ENCODE measurements around the gene TBXAS1.

Gene TBXAS1

DNA sequence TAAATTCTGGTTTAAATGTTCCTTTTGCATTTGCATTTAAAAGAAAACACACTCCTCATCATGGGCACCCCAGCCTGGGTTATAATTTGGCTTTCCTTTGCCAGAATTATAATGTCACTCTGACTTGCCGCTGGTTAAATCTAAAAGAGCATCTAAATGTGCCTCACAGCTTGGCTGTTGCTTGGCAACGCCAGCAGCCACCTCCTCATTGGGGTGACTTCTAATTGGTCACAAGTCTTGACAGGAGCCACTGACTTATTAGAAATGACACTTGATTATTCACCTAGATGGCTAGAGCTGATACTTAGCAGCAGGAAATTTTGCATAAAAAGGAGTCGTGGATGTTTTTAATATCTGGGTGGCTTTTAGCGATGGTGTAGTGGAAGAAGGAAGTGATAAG is 114.3 kb downstream of the TBXAS1 start:
- no peak for DNase-seq (ENCODE audit: low read depth, low spot score)
- in situ Hi-C loops (cut with HindIII; ENCODE audit: low sequenced_read_pairs): no loop called here
- H3K4me3 ChIP-seq (ENCODE audit: low read depth, low read length): no peak overlapping the region
- TF ChIP-seq CTCF (IDR thresholded peaks at IDR 0.05; ENCODE audit: low read depth, low read length): no peak

DNA sequence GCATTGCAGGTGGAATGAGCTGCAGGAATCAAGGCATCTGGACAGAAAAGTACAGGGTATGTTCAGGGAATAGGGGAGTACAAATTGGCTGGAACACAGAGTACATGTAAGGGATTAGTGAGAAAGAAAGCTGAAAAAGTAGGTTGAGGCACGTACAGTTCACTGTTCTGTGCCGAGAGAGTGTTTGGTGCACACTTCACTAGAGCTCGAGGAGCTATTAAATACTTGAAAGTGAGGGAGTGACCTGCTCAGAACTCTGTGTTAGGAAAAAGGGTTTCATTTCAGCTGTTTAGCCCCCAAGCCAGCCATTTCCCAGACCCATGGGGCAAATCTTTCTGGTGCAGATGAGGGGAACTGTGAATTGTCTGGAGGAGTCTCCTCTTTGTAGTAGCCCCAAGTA is 115.2 kb downstream of the TBXAS1 start:
- in situ Hi-C loops (cut with HindIII; ENCODE audit: low sequenced_read_pairs): no loop called here
- no peak for DNase-seq (ENCODE audit: low read depth, low spot score)
- no peak overlapping the region for H3K4me3 ChIP-seq (ENCODE audit: low read depth, low read length)
- no peak for TF ChIP-seq CTCF (IDR thresholded peaks at IDR 0.05; ENCODE audit: low read depth, low read length)

GRCh38 chr7:139946533-139946932 is 117.5 kb downstream of the TBXAS1 start:
- no peak overlapping the region for H3K4me3 ChIP-seq (ENCODE audit: low read depth, low read length)
- no peak for TF ChIP-seq CTCF (IDR thresholded peaks at IDR 0.05; ENCODE audit: low read depth, low read length)
- DNase-seq (ENCODE audit: low read depth, low spot score): no peak
- in situ Hi-C loops (cut with HindIII; ENCODE audit: low sequenced_read_pairs): no loop called here

DNA sequence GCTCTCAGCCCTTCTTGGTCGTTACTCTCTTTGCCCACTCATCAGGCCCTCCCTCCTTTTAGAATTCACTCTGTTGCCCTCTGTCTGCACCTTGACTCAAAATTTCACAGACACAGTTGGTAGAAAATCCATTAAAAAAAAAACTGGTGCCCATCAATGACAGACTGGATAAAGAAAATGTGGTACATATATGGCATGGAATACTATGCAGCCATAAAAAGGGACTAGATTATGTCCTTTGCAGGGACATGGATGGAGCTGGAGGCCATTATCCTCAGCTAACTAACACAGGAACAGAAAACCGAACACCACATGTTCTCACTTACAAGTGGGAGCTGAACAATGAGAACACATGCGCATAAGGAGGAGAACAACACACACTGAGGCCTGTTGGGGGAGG is 118.0 kb downstream of the TBXAS1 start:
- no peak for TF ChIP-seq CTCF (IDR thresholded peaks at IDR 0.05; ENCODE audit: low read depth, low read length)
- no peak for DNase-seq (ENCODE audit: low read depth, low spot score)
- no peak overlapping the region for H3K4me3 ChIP-seq (ENCODE audit: low read depth, low read length)
- in situ Hi-C loops (cut with HindIII; ENCODE audit: low sequenced_read_pairs): no loop called here

GRCh38 chr7:139948167-139948566 is 119.1 kb downstream of the TBXAS1 start:
- DNase-seq (ENCODE audit: low read depth, low spot score): no peak
- in situ Hi-C loops (cut with HindIII; ENCODE audit: low sequenced_read_pairs): no loop called here
- TF ChIP-seq CTCF (IDR thresholded peaks at IDR 0.05; ENCODE audit: low read depth, low read length): no peak
- H3K4me3 ChIP-seq (ENCODE audit: low read depth, low read length): no peak overlapping the region

- in situ Hi-C loops (cut with HindIII; ENCODE audit: low sequenced_read_pairs): no loop called here
- no peak overlapping the region for H3K4me3 ChIP-seq (ENCODE audit: low read depth, low read length)
- TF ChIP-seq CTCF (IDR thresholded peaks at IDR 0.05; ENCODE audit: low read depth, low read length): no peak
- DNase-seq (ENCODE audit: low read depth, low spot score): no peak
These were observed 119.7 kb downstream of the TBXAS1 start for GRCh38 chr7:139948587-139949335.

Data from astrocyte of the spinal cord (primary cell).